Measurements from ENCODE around the gene KLHDC1.

Gene KLHDC1

DNA sequence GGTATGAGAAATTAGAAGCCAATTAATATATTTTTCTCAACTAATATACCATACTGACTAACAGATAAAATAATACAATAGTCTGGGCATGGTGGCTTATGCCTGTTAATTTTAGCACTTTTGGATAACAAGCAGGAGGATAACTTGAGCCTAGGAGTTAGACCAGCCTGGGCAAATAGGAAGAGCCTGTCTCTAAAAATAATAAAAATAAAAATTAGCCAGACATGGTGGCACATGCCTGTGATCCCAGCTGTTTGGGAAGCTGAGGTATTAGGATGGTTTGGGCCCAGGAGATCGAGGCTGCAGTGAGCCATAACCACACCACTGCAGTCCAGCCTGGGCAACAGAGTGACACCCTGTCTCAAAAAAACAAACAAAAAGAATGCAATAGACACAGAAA lies 99.7 kb downstream of the KLHDC1 start:
- DNase-seq: no peak

- DNase-seq: no peak
Observed at GRCh38 chr14:49796025-49796424, 103.1 kb downstream of the KLHDC1 start.
